Loucy (cell line): ENCODE data around the gene RPS19.

ENCODE experiments used
- H2AFZ ChIP-seq: fragments of 200-600 bp; sonication (generic); 2 replicates; pipeline ENCODE4 v1.6.0; 2016; ENCODE audit warnings: antibody characterized with exemption, mild to moderate bottlenecking, low read length, moderate library complexity
- H3F3A ChIP-seq: fragments of 200-600 bp; 2 replicates; pipeline ENCODE4 v1.6.0; 2016; ENCODE audit warnings: antibody characterized with exemption, low read depth, mild to moderate bottlenecking
- H3K27me3 ChIP-seq: fragments of 200-600 bp; sonication (generic); 2 replicates; pipeline ENCODE4 v1.6.1; 2014; ENCODE audit warnings: low read length, mild to moderate bottlenecking; ENCODE audit not compliant: insufficient read depth, poor library complexity, severe bottlenecking
- H3K36me3 ChIP-seq: fragments of 200-600 bp; sonication (generic); 2 replicates; pipeline ENCODE4 v1.6.1; 2016; ENCODE audit warnings: low read length; ENCODE audit not compliant: insufficient read depth
- H3K4me1 ChIP-seq: fragments of 200-600 bp; sonication (generic); 2 replicates; pipeline ENCODE4 v1.5.1; 2014; ENCODE audit warnings: low read length, mild to moderate bottlenecking; ENCODE audit not compliant: insufficient read depth, poor library complexity, severe bottlenecking
- H3K4me2 ChIP-seq: fragments of 200-600 bp; sonication (generic); 2 replicates; pipeline ENCODE4 v1.6.0; 2014; ENCODE audit warnings: antibody characterized with exemption, low read length, low read depth, mild to moderate bottlenecking; ENCODE audit not compliant: poor library complexity, severe bottlenecking
- H3K4me3 ChIP-seq: fragments of 200-600 bp; sonication (generic); 2 replicates; pipeline ENCODE4 v1.5.1; 2014; ENCODE audit warnings: low read length, mild to moderate bottlenecking, mixed read lengths; ENCODE audit not compliant: poor library complexity, severe bottlenecking
- H3K79me2 ChIP-seq: fragments of 200-600 bp; sonication (generic); 2 replicates; pipeline ENCODE4 v1.6.1; 2014; ENCODE audit warnings: low read length; ENCODE audit not compliant: insufficient read depth
- H3K9ac ChIP-seq: fragments of 200-600 bp; sonication (generic); 2 replicates; pipeline ENCODE4 v1.6.0; 2014; ENCODE audit warnings: mild to moderate bottlenecking, low read depth, low read length, moderate library complexity; ENCODE audit not compliant: poor library complexity, severe bottlenecking
- H3K9me2 ChIP-seq: fragments of 200-600 bp; sonication (generic); replicated peaks from 2 replicates; pipeline ENCODE4 v1.6.1; 2016; ENCODE audit warnings: low read depth, low read length, mixed read lengths
- H3K9me3 ChIP-seq: fragments of 200-600 bp; sonication (generic); 2 replicates; pipeline ENCODE4 v1.6.1; 2014; ENCODE audit warnings: mild to moderate bottlenecking, antibody characterized with exemption, low read length, low read depth; ENCODE audit not compliant: insufficient read depth
- H4K20me1 ChIP-seq: fragments of 200-600 bp; sonication (generic); 2 replicates; pipeline ENCODE4 v1.6.0; 2014; ENCODE audit warnings: antibody characterized with exemption, low read length, mild to moderate bottlenecking; ENCODE audit not compliant: insufficient read depth, poor library complexity, severe bottlenecking
- EZH2phosphoT487 ChIP-seq: fragments of 200-600 bp; IDR thresholded peaks from 2 replicates; pipeline ENCODE4 v1.6.1; 2018; ENCODE audit warnings: antibody characterized with exemption, mild to moderate bottlenecking, moderate library complexity, borderline replicate concordance
- TF ChIP-seq, protein P1 (sequence below): fragments of 200-600 bp; sonication (generic); conservative IDR thresholded peaks from 2 replicates; pipeline ENCODE4 v1.5.1; 2014; ENCODE audit warnings: mild to moderate bottlenecking, antibody characterized with exemption, low read length

The RPS19 gene

DNA sequence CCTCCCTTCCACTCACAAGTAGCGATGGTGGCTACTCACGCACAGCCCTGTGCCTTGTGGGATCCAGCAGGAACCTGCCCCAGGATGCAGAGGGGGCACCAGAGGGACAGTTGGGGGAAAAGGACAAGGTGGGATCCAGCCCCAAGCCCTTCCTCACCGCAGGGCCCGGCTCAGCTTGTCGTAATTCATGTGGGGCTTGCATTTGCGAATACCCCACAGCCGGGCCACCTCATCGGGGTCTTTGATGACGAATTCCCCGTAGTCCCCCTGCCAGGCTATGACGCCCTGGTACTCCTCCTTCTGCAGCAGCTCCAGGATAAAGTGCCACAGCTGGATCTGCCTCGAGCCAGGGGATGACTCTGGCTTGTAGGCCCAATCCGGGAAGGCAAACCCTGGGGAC is 49.7 kb downstream of the RPS19 start:
- Histone ChIP-seq H3K27me3 (no peaks in the 10 kb centered on the region), H3K79me2 (no peaks in the 10 kb centered on the region)

DNA sequence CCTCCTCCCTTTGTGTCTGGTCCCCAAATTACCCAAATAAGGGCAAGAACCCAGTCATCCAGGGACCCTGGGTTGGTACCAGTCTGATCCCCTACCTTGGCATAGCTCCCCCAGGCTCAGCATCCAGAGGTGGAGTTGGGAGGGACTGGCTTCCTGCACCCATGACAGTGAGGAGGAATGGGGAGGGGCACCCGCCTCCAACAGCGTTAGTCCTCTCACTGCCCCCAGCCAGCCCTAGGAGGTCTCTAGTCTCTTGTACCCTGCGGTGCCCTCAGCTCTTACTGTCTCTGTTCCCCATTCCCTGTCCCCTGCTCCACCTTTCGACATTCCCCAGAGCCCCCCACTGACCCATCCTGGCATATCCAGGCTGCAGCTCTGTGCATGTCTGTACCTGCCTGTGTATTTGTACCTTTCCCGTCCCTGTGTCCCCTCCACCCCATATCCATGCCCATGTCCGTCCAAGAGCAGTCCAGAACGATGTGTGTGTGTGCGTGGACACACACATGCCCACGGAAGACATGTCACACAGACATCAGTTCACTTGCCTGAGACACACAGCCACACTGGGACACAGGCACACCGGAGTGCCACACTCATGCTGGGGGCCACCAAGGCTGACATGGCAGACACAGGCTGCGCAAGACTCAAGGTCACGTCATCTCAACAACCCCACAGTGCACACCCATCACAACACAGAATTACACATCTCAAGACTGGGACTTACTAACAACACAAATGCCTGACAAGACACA is 50.4 kb downstream of the RPS19 start:
- Histone ChIP-seq H3K4me2 (no peak overlapping the region), H3K4me3 (no peak overlapping the region), H3K36me3 (peaks cover 15% of the 10 kb centered on the region; the same call in 1 of the 2 replicates), H3K27me3 (no peaks in the 10 kb centered on the region), H2AFZ (no peak overlapping the region), H3K9me3 (no peaks in the 10 kb centered on the region), H3K4me1 (no peaks in the 10 kb centered on the region), H3K9me2 (no peaks in the 10 kb centered on the region), H3K9ac (no peak overlapping the region), H3F3A (no peaks in the 10 kb centered on the region), H4K20me1 (no peaks in the 10 kb centered on the region), H3K79me2 (no peaks in the 10 kb centered on the region)
- no peak for TF ChIP-seq EZH2phosphoT487
- TF ChIP-seq, protein P1, sequence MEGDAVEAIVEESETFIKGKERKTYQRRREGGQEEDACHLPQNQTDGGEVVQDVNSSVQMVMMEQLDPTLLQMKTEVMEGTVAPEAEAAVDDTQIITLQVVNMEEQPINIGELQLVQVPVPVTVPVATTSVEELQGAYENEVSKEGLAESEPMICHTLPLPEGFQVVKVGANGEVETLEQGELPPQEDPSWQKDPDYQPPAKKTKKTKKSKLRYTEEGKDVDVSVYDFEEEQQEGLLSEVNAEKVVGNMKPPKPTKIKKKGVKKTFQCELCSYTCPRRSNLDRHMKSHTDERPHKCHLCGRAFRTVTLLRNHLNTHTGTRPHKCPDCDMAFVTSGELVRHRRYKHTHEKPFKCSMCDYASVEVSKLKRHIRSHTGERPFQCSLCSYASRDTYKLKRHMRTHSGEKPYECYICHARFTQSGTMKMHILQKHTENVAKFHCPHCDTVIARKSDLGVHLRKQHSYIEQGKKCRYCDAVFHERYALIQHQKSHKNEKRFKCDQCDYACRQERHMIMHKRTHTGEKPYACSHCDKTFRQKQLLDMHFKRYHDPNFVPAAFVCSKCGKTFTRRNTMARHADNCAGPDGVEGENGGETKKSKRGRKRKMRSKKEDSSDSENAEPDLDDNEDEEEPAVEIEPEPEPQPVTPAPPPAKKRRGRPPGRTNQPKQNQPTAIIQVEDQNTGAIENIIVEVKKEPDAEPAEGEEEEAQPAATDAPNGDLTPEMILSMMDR, result no peak

More for the DNA sequence above, 49.7 kb downstream of the RPS19 start:
- Histone ChIP-seq H4K20me1 (no peaks in the 10 kb centered on the region), H2AFZ (no peak overlapping the region), H3K36me3 (peaks cover 22% of the 10 kb centered on the region; the same call in 1 of the 2 replicates), H3K4me2 (no peak overlapping the region), H3K9me3 (no peaks in the 10 kb centered on the region), H3K9me2 (no peaks in the 10 kb centered on the region), H3F3A (no peaks in the 10 kb centered on the region), H3K4me1 (no peaks in the 10 kb centered on the region), H3K4me3 (no peak overlapping the region), H3K9ac (no peak overlapping the region)
- no peak for TF ChIP-seq EZH2phosphoT487
- TF ChIP-seq, protein P1, result no peak

DNA sequence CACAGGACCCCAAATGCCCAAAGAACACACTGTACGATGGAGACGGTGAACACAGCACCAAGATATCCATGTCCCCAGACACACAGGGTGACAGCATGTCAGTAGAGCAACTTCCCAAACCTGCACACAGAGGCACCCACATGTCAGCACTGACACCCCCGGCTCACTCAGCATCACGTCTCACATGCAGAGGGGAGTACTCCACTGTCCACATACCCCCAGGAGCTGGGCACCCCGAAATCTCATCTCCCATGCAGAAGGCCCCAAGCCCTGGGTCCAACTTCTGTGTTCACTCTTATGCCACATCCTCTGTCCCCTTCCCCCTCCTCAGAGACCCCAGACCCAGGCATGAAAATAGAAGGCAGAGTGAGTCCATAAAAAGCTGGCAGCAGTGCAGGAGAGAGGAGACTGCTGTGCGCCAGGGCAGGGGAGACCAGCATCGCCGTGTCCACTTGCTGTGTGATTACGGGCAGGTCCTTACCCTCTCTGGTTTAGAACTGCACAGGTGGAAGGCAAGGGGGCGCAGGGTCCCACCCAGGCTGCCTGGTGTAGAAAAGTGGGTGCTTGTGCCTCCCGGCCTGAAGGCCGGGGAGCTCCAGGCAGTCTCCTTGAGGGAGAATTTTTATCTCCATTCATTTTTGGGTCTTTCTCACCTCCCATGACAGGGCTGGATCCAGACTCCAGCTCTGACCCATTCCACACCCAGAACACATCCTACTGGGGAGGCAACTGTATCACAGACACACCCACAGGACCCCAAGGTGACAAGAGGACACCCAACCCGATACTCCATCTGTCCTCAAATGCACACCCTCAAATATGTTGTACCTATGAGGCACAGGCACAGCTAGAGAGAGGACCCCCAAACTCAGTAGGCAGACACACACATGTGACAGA is 51.2 kb downstream of the RPS19 start:
- no peak overlapping the region for H2AFZ ChIP-seq

More for the DNA sequence above, 51.2 kb downstream of the RPS19 start:
- Histone ChIP-seq H3K4me2 (no peak overlapping the region), H3K79me2 (no peaks in the 10 kb centered on the region), H4K20me1 (no peaks in the 10 kb centered on the region), H3K36me3 (peaks cover 7% of the 10 kb centered on the region; the same call in 1 of the 2 replicates), H3K4me3 (no peak overlapping the region), H3K9ac (no peak overlapping the region), H3K27me3 (no peaks in the 10 kb centered on the region), H3K9me3 (no peaks in the 10 kb centered on the region), H3F3A (no peaks in the 10 kb centered on the region), H3K4me1 (no peaks in the 10 kb centered on the region), H3K9me2 (no peaks in the 10 kb centered on the region)
- TF ChIP-seq, protein P1, result no peak
- no peak for TF ChIP-seq EZH2phosphoT487
